ENCODE measurements around the gene ACTG2.

GRCh38 chr2:73906847-73907505 is 14.2 kb downstream of the ACTG2 start:
- TF ChIP-seq CTCF (conservative IDR thresholded peaks at IDR 0.05; ENCODE audit: low read length) (no peak), EZH2phosphoT487 (IDR thresholded peaks at IDR 0.05; ENCODE audit: borderline replicate concordance) (no peak)

Data from Loucy (cell line).